SU-DHL-6 (cell line): ENCODE measurements around the gene ENO2.
A peak's percentile ranks its signal among the peaks of the same experiment; 100 is the strongest.

ENCODE experiments used
- H2AFZ ChIP-seq: fragments of 200-600 bp; sonication (generic); 2 replicates; pipeline ENCODE4 v1.6.1; 2014; ENCODE audit warnings: low read depth, mild to moderate bottlenecking, moderate library complexity, mixed read lengths, antibody characterized with exemption, low read length; ENCODE audit not compliant: severe bottlenecking
- H3F3A ChIP-seq: fragments of 200-600 bp; shearing (Covaris generic); 2 replicates; pipeline ENCODE4 v1.6.0; 2016; ENCODE audit warnings: antibody characterized with exemption, mild to moderate bottlenecking; ENCODE audit not compliant: insufficient read depth
- H3K27ac ChIP-seq: fragments of 200-600 bp; sonication (generic); 2 replicates; pipeline ENCODE4 v1.5.1; 2016; ENCODE audit warnings: low read depth, mild to moderate bottlenecking, low read length, moderate library complexity, mixed read lengths
- H3K27me3 ChIP-seq: fragments of 200-600 bp; sonication (generic), shearing (Covaris generic); 2 replicates; pipeline ENCODE4 v1.6.0; 2014; ENCODE audit warnings: mild to moderate bottlenecking, low read length
- H3K36me3 ChIP-seq: fragments of 200-600 bp; sonication (generic); 2 replicates; pipeline ENCODE4 v1.6.1; 2014; ENCODE audit warnings: mild to moderate bottlenecking, low read length, mixed read lengths
- H3K4me2 ChIP-seq: fragments of 300-600, 200-600 bp; shearing (Covaris generic), sonication (generic); 2 replicates; pipeline ENCODE4 v1.6.0; 2014; ENCODE audit warnings: low read length, low read depth, mild to moderate bottlenecking; ENCODE audit not compliant: poor library complexity, severe bottlenecking
- H3K4me3 ChIP-seq: fragments of 200-600 bp; sonication (generic); 2 replicates; pipeline ENCODE4 v1.5.1; 2014; ENCODE audit warnings: antibody characterized with exemption, low read length, mild to moderate bottlenecking, mixed read lengths; ENCODE audit not compliant: insufficient read depth, poor library complexity, severe bottlenecking
- H3K79me2 ChIP-seq: fragments of 200-600 bp; sonication (generic); 2 replicates; pipeline ENCODE4 v1.6.1; 2014; ENCODE audit warnings: mild to moderate bottlenecking, low read length, moderate library complexity; ENCODE audit not compliant: insufficient read depth
- H3K9ac ChIP-seq: fragments of 200-600 bp; sonication (generic); 2 replicates; pipeline ENCODE4 v1.7.0; 2014; ENCODE audit warnings: mild to moderate bottlenecking, low read length
- H3K9me2 ChIP-seq: fragments of 200-600 bp; sonication (generic); replicated peaks from 2 replicates; pipeline ENCODE4 v1.6.1; 2014; ENCODE audit warnings: low read length; ENCODE audit not compliant: insufficient read depth
- H3K9me3 ChIP-seq: fragments of 200-600 bp; sonication (generic); 2 replicates; pipeline ENCODE4 v1.6.1; 2014; ENCODE audit warnings: low read length, mixed read lengths; ENCODE audit not compliant: insufficient read depth
- H4K20me1 ChIP-seq: fragments of 200-600 bp; sonication (generic); 2 replicates; pipeline ENCODE4 v1.6.1; 2014; ENCODE audit warnings: low read depth, mild to moderate bottlenecking, antibody characterized with exemption, low read length, moderate library complexity, mixed read lengths
- EZH2phosphoT487 ChIP-seq: fragments of 200-600 bp; sonication (generic), shearing (Covaris generic); conservative IDR thresholded peaks from 2 replicates; pipeline ENCODE4 v1.6.1; 2018; ENCODE audit warnings: mild to moderate bottlenecking, antibody characterized with exemption, low read length, moderate library complexity, mixed read lengths
- TF ChIP-seq, protein P1 (sequence below): fragments of 200-600 bp; sonication (generic); IDR thresholded peaks from one replicate; pipeline ENCODE4 v1.5.1; 2017; ENCODE audit warnings: antibody characterized with exemption, mild to moderate bottlenecking, low read length, moderate library complexity; ENCODE audit not compliant: insufficient read depth, poor library complexity, severe bottlenecking

ENO2 gene

DNA sequence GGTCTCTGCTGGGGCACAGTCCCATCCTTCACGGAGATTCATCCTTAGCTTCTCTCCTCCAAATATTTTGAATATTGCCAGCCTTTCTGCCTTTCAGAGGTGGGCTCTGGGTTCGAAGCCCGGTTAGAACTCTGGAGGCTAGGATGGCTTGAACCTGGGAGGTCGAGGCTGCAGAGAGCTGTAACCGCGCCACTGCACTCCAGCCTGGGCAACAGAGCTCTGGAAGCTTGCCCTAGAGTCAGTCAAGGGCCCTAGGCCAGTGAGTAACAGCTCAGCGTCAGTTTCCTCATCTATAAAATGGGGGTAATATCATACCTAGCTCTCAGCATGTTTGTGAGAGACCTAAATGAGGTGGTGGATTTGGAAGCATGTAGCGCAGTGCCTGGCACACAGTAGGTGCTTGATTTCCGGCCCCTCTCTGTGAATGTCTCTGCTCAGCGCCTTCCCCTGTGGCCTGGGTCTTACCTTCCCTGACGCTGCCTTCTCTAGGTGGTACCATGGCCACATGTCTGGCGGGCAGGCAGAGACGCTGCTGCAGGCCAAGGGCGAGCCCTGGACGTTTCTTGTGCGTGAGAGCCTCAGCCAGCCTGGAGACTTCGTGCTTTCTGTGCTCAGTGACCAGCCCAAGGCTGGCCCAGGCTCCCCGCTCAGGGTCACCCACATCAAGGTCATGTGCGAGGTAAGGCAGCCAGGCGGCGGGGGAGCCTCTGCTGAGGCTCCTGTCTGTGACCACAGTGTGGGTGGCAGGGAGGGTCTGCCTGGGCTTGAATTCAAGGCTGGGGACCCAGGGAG, 40.1 kb downstream of the ENO2 start:
- Histone ChIP-seq H3F3A (no peaks in the 10 kb centered on the region), H3K4me3 (no peak overlapping the region), H3K9me3 (no peaks in the 10 kb centered on the region), H3K4me2 (peak overlapping the region; percentile 61), H3K27me3 (no peaks in the 10 kb centered on the region), H3K79me2 (no peaks in the 10 kb centered on the region), H3K36me3 (no peaks in the 10 kb centered on the region), H4K20me1 (no peaks in the 10 kb centered on the region), H3K9ac (no peak overlapping the region), H3K9me2 (no peaks in the 10 kb centered on the region), H3K27ac (no peak overlapping the region), H2AFZ (no peak overlapping the region)
- TF ChIP-seq, protein P1, sequence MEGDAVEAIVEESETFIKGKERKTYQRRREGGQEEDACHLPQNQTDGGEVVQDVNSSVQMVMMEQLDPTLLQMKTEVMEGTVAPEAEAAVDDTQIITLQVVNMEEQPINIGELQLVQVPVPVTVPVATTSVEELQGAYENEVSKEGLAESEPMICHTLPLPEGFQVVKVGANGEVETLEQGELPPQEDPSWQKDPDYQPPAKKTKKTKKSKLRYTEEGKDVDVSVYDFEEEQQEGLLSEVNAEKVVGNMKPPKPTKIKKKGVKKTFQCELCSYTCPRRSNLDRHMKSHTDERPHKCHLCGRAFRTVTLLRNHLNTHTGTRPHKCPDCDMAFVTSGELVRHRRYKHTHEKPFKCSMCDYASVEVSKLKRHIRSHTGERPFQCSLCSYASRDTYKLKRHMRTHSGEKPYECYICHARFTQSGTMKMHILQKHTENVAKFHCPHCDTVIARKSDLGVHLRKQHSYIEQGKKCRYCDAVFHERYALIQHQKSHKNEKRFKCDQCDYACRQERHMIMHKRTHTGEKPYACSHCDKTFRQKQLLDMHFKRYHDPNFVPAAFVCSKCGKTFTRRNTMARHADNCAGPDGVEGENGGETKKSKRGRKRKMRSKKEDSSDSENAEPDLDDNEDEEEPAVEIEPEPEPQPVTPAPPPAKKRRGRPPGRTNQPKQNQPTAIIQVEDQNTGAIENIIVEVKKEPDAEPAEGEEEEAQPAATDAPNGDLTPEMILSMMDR, result no peak
- TF ChIP-seq EZH2phosphoT487, result no peak

DNA sequence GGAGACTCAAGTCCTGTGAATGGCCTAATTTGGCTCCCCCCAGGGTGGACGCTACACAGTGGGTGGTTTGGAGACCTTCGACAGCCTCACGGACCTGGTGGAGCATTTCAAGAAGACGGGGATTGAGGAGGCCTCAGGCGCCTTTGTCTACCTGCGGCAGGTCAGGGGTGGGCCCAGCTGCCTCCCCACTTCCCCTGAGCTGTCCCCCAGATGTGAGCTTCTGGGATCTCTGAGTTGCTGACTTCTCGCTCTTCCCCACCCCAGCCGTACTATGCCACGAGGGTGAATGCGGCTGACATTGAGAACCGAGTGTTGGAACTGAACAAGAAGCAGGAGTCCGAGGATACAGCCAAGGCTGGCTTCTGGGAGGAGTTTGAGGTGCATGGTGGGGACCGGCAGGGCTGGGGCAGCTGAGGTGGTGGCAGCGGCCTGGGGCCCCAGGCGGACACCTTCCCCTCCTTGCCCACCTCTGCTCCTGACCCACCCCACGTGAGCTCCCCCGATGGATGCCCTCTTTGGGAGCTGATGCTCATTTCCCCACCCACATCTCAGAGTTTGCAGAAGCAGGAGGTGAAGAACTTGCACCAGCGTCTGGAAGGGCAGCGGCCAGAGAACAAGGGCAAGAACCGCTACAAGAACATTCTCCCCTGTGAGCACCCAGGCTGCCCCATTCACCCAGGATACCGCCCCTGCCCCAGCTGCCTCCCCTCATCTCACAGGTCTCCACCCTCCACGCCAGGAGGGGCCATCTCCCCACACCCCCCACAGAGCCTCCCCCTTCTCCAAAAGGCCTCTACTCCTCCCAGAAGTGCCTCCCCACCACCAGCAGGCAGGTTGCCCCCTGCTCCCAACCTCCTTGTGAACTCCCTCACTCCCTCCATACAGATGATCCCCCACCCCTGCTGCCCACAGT, 41.0 kb downstream of the ENO2 start:
- Histone ChIP-seq H3K4me2 (no peak overlapping the region), H3K9me3 (no peaks in the 10 kb centered on the region), H3K27me3 (no peaks in the 10 kb centered on the region), H3K36me3 (no peaks in the 10 kb centered on the region), H2AFZ (no peak overlapping the region), H3K9ac (no peak overlapping the region), H3K27ac (no peak overlapping the region), H3K9me2 (no peaks in the 10 kb centered on the region), H3F3A (no peaks in the 10 kb centered on the region), H3K4me3 (no peak overlapping the region), H4K20me1 (no peaks in the 10 kb centered on the region), H3K79me2 (no peaks in the 10 kb centered on the region)
- TF ChIP-seq EZH2phosphoT487, result no peak

DNA sequence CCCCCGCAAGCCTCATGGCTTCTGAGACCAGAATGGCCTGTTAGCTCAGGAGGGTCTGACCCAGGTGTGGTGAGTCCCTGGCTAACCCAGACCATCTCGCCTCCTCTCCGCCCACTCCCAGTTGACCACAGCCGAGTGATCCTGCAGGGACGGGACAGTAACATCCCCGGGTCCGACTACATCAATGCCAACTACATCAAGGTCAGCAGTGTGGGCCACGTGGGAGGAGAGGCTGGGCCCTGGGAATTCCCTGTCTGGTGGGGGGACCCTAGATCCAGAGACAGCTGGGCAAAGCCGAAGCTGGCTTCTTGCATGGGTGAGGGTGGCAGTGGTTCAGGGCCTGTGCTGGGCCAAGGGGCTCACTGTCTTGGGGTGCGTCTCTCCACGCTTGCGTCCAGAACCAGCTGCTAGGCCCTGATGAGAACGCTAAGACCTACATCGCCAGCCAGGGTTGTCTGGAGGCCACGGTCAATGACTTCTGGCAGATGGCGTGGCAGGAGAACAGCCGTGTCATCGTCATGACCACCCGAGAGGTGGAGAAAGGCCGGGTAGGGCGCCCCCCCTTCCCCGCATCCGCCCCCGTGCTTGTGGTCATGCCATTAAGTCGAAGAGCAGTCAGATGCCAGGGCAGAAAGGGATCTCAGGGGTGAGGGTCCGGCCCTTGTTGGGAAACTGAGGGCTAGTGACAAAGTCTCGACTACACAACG, 41.8 kb downstream of the ENO2 start:
- TF ChIP-seq EZH2phosphoT487, result no peak
- TF ChIP-seq, protein P1, result no peak
- Histone ChIP-seq H2AFZ (no peak overlapping the region), H3K27ac (no peak overlapping the region), H3K9ac (no peak overlapping the region), H3K4me3 (no peak overlapping the region), H3K27me3 (no peaks in the 10 kb centered on the region), H3K36me3 (no peaks in the 10 kb centered on the region), H3K4me2 (no peak overlapping the region), H3K9me3 (no peaks in the 10 kb centered on the region), H3K9me2 (no peaks in the 10 kb centered on the region), H4K20me1 (no peaks in the 10 kb centered on the region), H3K79me2 (no peaks in the 10 kb centered on the region), H3F3A (no peaks in the 10 kb centered on the region)
